Fibroblast of skin of right quadriceps (primary cell): Measurements from ENCODE around the gene AK1.

Source experiments
- DNase-seq: peaks from one replicate; pipeline ENCODE4 v3.0.0-alpha.2; 2013

Gene AK1

GRCh38 chr9:127907867-127908659 is 30.6 kb upstream of the AK1 start:
- DNase-seq: no peak

- no peak for DNase-seq
Observed at GRCh38 chr9:127905788-127906191, 28.3 kb upstream of the AK1 start.

- DNase-seq: no peak
Observed at GRCh38 chr9:127905004-127905728, 27.7 kb upstream of the AK1 start.

- DNase-seq: no peak
Observed at GRCh38 chr9:127904561-127905003, 27.1 kb upstream of the AK1 start.

GRCh38 chr9:127903557-127904475 is 26.3 kb upstream of the AK1 start:
- DNase-seq: no peak

- peak; percentile 74 for DNase-seq
Observed at GRCh38 chr9:127899128-127899943, 21.9 kb upstream of the AK1 start, which contains the start of gene ST6GALNAC6. TSS of gene ST6GALNAC6 (minus strand) at chr9:127899603. CDS start at chr9:127897981, 1,622 bp downstream.

GRCh38 chr9:127898433-127899127 is 21.1 kb upstream of the AK1 start:
- DNase-seq: peak; percentile 90

- DNase-seq: peak; percentile 81
Observed at GRCh38 chr9:127897193-127897692, 19.8 kb upstream of the AK1 start.

GRCh38 chr9:127896395-127897192 is 19.1 kb upstream of the AK1 start:
- DNase-seq: no peak

GRCh38 chr9:127895811-127896210 is 18.3 kb upstream of the AK1 start:
- DNase-seq: no peak

- DNase-seq: no peak
Observed at GRCh38 chr9:127893392-127893791, 15.9 kb upstream of the AK1 start.

- DNase-seq: no peak
Observed at GRCh38 chr9:127892831-127893230, 15.4 kb upstream of the AK1 start.

- DNase-seq: no peak
Observed at GRCh38 chr9:127890053-127890452, 12.6 kb upstream of the AK1 start.

- no peak for DNase-seq
Observed at GRCh38 chr9:127887792-127888191, 10.3 kb upstream of the AK1 start.

GRCh38 chr9:127886401-127886972 is 9.0 kb upstream of the AK1 start:
- DNase-seq: no peak

GRCh38 chr9:127885508-127886281 is 8.2 kb upstream of the AK1 start:
- DNase-seq: no peak

GRCh38 chr9:127884976-127885490 is 7.6 kb upstream of the AK1 start:
- no peak for DNase-seq

GRCh38 chr9:127884427-127884911 is 7.0 kb upstream of the AK1 start:
- DNase-seq: no peak

GRCh38 chr9:127883959-127884358 is 6.5 kb upstream of the AK1 start:
- no peak for DNase-seq
